GM11168 (cell line): Measurements from ENCODE around the gene USH1C.

ENCODE experiments used
- in situ Hi-C: fragments of 300-500 bp; cut with MboI; formaldehyde crosslinking; loops from one replicate; pipeline ENCODE4 v1.12.0; 2022; ENCODE audit warnings: low sequenced_read_pairs; ENCODE audit not compliant: unreplicated experiment

USH1C gene

DNA sequence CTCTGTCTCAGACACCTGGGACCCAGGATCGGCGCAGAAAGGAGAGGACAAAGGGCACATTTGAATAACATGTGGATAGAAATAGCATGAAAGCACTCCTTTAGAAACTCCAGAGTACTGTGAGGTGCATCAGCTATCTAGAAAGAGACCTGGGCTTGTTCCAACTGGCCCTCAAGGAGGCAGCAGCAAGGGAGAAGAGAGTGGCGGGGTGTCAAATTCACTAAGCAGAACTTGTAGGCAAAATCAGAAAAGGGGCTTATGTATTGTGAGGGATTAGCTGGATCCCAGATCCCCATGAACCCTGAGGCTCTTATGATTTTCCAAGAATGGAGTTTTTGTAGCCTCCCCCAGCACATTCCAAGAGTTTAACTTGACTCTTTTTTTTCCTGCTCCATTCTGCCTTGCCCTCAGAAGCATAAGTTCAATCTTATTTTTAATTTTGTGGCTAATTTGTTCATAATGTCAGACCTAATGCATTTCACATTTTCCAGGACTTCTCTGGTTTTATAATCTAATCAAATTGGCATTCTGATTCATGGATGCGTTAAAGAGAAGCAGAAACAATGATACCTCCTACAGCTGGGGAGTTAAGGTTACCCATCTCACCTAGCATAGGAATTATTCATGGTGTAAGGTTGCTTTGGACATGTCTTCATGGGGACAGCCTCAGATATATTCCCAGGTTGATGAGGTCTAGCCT is 33.6 kb downstream of the USH1C start:
- in situ Hi-C loops: loop anchor here (25.0 kb wide), 1 partner anchor 698 kb away; no protein-coding TSS in a partner anchor

DNA sequence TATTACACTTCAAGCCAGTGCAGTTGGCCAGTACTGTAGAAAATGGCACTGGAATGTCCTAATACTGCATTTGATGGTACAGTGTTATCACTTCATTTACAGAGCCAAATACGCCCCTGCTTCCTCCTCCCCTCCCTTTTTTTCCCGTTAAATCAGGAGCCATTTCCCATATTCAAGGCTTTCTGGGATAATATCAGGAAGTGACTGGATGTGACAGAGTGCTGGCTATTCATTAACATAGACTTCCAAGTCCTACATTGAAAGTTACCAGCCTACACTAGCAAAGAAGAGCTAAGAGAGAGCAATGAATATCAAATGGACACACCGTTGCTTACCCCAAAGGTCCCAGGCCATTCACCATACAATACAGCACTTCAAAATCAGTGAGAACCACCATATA is 35.4 kb downstream of the USH1C start:
- in situ Hi-C loops: loop anchor here (5.0 to 25.0 kb wide), 3 partner anchors 126 to 696 kb away; no protein-coding TSS in a partner anchor

DNA sequence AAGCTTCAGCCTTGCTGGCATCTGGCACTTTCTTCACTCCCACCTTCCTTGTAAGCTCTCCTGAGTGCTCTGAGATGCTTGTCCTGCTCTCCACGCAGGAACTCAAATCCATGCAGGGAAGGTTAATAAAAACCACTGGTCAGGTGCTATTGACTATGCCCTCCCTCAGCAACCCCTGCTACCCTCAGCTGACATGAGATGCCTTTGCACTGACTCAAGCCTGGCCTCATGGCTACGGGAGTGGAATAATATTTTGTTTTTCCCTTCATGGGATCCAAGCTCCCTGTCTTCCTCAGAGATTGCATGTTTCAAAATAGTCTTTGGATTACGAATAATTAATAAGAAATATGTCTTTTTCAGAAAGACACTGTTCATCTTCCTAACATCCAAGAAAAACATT is 35.9 kb downstream of the USH1C start:
- in situ Hi-C loops: loop anchor here (5.0 to 25.0 kb wide), 3 partner anchors 126 to 696 kb away; no protein-coding TSS in a partner anchor

DNA sequence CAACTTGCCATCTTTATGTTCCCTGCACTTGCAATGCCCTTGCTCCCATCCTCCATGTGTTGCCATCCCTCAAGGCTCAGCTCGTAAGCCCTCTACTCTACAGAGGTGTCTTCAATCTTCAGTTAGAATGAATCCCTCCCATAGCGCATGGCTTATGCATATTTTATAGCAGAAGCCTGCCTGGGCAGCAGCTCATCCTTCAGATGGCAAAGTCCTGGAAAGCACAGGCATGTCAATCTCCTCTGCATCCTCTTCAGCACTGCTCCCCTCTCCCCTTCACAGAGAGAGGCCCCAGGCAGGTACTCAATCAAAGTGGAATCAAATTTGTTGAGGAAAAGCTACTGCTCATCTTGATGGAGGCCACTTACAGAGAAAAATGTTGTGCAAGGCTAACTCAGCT is 36.4 kb downstream of the USH1C start:
- in situ Hi-C loops: loop anchor here (5.0 to 25.0 kb wide), 3 partner anchors 125 to 695 kb away; no protein-coding TSS in a partner anchor

DNA sequence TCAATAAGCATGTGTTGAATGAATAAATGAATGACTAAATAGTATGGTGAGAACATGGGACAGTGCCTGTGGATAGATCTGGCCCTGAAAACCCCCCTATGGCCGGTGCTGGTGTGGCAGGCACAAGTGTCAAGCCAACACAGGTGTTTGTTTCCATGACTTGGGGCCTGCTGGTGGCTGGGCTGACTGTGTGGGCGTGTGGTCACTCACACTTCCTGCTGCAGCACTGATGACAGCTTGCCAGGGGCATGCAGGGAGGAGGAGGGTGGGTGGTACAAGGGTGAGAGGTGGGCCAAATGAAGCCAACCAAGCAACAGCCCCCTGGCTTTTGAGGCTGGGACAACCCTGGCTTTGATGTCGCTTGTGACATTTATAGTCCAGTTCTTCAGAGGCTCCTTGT is 37.3 kb downstream of the USH1C start:
- in situ Hi-C loops: loop anchor here (5.0 to 25.0 kb wide), 3 partner anchors 125 to 695 kb away; no protein-coding TSS in a partner anchor

DNA sequence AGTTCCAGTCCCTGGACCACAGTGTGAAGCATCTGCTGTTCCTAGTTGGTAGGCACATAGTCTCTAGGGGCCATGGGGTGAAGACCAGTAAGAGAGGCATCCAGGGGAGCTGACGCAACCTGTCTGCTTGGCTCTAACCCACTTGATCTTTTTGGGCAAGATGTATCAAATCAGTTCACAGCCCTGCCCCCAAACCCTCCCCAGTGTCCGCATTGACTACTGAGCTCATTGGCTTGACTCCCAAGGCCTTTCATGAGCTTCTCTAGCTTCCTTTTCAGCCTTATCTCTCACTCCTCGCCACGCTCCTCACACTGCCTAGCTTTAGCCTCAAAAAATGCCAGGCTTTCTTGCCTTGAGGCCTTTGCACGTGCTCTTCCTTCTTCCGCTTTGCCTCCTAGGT is 37.9 kb downstream of the USH1C start:
- in situ Hi-C loops: loop anchor here (5.0 to 25.0 kb wide), 3 partner anchors 124 to 694 kb away; no protein-coding TSS in a partner anchor

DNA sequence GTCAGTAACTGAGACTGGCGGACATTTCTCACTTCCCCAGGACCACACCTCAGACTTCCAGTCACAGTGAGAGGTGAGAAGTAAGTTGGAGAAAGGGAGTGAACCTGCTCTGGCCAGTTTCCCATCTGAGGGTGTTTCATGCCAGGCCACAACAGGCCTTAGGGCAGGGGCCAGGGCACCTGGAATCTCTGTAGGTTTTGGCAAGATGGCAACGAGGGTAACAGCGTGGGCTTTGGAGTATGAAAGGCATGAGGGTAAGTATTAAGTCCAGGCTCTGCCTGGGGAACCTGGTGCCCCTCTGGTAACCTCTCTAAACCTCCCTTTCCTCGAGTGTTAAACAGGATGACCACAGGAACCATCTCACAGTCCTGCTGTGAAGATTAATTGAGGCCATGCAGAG is 39.1 kb downstream of the USH1C start:
- in situ Hi-C loops: loop anchor here (5.0 to 25.0 kb wide), 3 partner anchors 123 to 693 kb away; no protein-coding TSS in a partner anchor

DNA sequence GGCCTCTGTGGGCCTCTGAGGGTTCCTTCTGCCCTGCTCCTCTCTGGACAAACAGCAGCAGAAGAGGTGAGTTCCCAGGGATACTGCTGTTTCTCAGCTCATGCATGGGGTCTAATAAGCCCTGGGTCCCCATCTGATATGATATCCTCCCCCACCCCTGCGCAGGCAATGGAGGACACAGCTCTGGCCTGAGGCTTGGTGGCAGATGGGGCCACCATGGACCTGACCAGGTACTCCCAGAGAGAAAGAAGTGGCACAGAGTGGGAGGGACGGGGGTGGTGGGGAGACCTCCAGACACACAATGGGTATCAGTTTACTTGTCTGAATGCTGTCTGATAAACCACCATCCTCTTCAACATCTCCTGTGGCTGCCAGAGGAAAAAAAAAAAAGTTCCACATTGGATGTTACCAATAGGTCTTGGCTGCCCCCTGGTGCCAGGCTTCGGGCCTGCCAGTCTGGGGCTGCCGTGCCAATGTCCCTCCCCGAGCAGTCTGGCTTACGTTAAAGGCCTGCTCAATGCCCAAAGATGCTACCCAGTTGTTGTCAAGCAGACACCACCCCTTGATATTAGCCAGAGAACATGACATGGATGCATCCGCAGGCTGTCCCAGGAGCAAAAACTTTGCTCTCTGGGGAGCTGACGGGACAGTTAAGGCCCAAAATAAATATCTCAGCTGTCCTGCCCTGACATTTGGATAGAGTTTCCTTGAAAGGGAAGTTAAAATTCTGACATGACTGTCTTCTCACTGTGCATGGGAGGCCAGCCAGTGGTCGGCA is 39.7 kb downstream of the USH1C start:
- in situ Hi-C loops: loop anchor here (5.0 to 25.0 kb wide), 3 partner anchors 122 to 692 kb away; no protein-coding TSS in a partner anchor

DNA sequence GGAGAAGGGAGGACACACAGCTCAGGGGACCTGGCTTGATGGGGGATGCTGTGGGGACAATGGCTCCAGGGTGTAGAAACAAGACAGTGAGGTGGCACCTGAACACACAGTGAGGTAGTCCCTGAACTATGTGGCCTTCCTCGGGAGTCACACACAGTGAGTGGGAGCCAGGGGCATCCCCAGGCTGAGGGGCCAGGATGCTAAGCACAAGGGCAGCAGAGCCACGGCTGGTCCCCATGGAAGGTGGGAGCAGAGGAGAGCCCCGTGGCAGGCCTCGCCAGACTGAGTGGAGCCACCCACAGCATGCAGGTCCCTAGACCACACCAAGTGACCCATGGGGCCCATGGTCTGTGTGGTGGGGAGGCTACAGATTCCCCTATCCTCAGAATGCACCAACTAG is 41.6 kb downstream of the USH1C start:
- in situ Hi-C loops: loop anchor here (10.0 to 25.0 kb wide), 2 partner anchors 278 to 690 kb away; no protein-coding TSS in a partner anchor

DNA sequence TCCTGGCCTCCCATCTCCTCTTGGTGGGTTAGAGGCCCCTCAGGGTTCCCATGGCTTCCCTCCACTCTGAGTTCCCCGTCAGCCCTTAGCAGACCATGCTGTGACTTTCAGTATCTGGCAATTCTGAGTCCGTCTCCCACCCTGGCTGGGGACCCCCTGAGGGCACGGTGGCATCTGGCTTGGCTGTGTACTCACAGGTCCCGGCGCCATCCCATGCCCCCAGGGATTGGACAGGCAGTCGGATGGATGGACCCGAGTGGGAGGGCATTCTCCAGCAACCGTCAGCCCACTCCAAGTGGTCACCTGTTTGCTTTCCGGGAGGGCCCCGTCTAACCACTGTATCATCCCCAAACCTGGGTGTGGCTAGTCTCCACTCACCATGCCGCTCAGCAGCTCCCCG is 43.5 kb downstream of the USH1C start:
- in situ Hi-C loops: loop anchor here (10.0 to 25.0 kb wide), 2 partner anchors 276 to 688 kb away; no protein-coding TSS in a partner anchor

DNA sequence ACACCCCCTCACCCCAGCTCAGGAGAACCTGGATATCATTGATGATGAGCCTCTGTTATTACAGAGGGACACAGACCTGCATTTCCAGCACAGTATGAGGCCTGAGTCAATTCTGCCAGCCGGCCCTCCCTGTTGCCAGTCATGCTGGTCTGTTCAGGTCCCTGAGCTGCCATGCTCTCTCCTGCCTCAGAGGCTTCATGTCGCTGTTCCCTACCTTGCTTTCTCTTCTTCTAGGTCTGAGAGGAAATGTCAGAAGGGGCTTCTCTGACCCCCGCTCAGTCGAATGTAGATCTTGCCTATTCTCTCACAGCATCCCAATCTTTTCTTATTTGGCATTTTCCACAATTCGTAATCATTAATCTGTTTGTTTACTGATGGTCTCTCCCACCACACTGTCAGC is 45.7 kb downstream of the USH1C start:
- in situ Hi-C loops: no loop called here

DNA sequence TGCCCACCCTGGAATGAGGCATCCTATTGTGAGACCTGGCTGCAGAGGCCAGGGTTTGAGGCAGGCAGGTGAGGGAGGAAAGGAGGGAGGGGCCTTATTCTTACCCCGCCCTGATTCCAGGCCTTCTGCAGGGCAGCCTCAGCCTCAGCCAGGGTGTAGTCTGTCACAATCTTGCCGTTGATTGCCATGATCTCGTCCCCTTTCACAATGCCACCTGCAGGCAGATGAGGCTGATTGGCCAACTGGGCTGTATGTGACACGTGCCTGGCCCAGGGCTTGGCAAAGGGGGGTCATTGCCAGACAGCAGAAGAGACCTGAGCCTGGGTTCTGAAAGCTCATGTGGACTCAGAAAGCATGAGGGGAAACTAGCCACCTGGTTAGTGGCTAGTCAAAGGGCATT is 46.2 kb downstream of the USH1C start:
- in situ Hi-C loops: no loop called here

DNA sequence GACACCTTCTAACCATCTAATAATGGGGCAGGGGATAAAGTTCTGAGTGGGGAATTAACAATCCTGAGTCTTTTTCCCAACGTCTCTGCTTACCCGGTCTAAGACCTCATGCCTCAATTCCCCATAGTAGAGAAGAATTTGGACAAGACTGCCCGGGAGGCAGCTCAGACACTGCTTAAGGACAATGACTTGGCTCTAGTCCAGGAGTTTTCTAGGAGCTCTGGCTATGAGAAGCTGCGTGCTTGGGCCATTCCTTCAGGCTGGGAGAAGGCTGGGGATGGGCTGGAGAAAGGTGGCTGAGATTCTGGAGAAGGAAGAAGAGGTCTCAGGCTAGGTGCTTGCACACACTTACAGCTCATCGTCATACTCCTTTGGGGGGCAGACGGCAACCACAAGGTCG is 47.8 kb downstream of the USH1C start:
- in situ Hi-C loops: no loop called here

DNA sequence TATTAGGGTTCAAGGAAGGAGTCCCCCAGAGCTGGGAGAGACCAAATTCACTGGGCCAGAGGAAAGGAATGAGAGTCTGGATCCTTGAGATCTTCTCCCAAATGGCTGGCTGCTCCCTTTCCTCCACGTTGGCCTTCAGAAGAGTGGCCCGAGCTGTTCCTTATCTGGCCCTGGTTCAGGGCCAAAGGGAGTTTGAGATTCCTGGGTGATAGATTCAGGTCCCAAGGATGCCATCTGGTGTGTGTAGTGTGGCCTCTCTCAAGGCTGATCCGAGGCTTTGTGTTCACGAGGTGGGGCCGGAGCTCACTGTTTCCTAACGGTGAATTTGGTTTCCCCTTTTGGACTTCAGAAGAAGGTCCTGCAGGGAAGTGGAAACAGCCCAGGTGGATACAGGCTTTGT is 50.2 kb downstream of the USH1C start:
- in situ Hi-C loops: no loop called here

DNA sequence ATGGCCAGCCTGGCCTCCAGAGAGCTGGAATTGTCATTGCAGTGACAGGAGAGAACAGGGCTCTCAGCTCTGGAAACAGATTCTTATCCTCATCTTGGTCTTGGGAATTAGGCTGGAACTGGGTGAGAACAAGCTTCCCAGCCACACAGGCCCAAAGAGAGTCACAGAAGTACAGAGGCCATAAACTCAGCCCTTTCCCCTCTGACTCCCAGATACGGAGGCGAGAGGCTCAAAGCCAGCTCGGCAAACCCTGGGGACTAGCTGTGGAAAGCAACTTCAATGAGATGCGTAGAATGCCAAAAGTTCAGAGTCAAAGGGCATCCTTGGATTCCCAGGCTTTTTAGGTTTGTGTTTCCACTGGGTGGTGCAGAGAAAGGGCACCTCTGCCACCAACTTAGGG is 53.3 kb downstream of the USH1C start:
- in situ Hi-C loops: no loop called here

DNA sequence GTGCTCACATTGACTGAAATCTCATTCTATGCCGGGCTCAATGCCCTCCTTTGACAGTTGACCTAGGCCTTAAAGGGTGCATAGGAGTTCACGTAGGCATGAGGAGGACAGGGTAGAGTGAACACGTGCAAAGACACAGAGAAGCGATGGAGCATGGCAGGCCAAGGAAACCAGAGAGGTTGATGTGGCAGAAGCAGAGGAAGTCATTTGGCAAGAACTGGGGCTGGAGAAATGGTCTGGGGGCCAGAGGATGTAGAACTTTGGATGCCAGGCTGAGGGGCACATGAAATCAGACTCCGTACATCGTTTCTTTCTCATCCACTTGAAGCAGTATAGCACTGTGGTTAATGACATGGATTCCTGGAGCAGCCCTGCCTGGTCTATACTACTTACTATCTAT is 54.0 kb downstream of the USH1C start:
- in situ Hi-C loops: no loop called here

DNA sequence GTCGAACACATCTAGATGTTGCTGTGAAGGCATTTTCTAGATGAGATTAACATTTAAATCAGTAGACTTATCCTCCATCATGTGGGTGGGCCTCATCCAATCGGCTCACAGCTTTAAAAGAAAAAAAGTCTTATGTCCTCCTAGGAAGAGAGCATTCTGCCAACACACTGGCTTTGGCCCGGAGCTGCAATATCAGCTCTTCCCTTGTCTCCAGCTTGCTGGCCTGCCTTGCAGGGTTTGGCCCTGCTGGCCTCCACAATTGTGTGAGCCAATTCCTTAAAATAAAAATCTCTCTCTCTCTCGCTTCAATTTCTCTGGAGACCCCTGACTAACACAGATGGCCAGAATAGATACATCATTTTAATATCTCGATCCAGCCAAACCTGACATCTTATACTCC is 54.5 kb downstream of the USH1C start:
- in situ Hi-C loops: no loop called here

DNA sequence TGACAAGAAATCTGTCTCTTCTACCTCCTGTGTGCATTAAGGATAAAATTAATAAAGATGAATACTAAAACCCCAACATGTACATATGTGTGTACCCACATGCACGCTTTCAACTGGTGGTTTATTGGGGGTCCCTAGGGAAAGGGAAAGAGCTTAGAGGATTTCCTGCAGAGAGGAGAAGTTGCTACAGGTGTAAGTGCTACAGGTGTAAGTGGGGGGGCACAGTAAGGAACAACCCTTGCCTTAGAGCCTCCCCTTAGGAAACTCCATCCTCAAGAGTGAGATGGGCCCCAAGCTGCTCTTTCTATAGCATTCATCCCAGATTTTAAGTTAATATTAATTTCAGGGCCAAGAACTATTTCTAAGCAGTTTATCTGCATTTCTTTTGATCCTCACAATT is 55.7 kb downstream of the USH1C start:
- in situ Hi-C loops: no loop called here

DNA sequence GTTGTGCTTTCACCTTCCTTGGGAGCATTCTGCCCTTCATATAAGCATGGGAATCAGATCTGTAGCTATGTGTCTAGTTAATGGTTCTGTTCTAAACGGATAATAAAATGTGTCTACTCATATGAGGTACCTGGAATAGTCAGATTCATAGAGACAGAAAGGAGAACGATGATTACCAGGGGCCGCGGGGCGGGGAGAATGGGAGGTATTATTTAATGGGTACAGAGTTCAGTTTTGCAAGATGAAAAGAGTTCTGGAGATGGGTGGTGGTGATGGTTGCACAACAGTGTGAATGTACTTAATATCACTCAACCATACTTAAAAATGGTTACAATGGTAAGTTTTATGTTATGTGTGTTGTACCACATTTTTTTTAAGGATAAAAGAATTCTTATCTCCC is 57.6 kb downstream of the USH1C start:
- in situ Hi-C loops: no loop called here

DNA sequence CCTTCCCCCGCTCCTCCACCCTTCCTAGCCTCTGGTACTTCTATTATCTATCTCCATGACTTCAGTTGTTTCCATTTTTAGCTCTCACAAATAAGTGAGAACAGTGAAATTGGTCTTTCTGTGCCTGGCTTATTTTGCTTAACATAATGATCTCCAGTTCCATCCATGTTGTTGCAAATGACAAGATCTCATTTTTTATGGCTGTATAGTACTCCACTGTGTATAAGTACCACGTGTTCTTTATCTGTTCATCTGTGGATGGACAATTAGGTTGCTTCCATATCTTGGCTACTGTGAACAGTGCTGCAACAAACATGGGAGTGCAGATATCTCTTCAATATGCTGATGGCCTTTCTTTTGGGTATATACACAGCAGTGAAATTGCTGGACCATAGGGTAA is 60.7 kb downstream of the USH1C start:
- in situ Hi-C loops: no loop called here

DNA sequence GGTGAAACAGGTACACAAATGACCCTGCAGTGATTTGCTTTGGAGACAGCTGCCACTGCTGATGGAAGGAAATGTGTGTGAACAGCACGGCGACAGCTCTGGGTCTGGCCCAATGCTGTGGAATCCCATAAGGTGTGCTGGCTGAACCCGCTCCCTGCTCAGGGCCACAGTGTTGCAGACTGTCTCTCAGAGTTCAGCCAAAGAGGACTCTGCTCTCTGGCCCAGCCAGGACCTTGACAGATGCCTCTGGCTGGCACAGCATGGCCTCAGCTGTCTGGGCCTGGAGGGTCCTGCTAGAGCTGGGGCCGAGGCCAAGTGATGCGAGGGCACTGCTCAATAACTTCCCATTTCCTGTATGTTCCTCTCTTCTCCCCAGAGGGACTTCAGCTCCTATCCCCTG is 62.3 kb downstream of the USH1C start:
- in situ Hi-C loops: no loop called here
